Osteoblast (primary cell): ENCODE results near the gene GRM2. TPM values are rescaled to one million over a fixed set of nuclear protein-coding genes. Genes with fewer than 3 reads are reported as not detected.

Source experiments
- DNase-seq: peaks from one replicate; pipeline ENCODE4 v3.0.0; 2011; ENCODE audit warnings: low spot score, mixed read lengths; ENCODE audit not compliant: insufficient read length; ENCODE audit errors: missing footprints
- H2AFZ ChIP-seq: 2 replicates; pipeline ENCODE4 v1.6.0; 2011; ENCODE audit warnings: mild to moderate bottlenecking, low read length
- H3K27ac ChIP-seq: 2 replicates; pipeline ENCODE4 v1.5.1; 2011; ENCODE audit warnings: mild to moderate bottlenecking, low read depth, low read length, moderate library complexity
- H3K27me3 ChIP-seq: 2 replicates; pipeline ENCODE4 v1.6.0; 2012; ENCODE audit warnings: mild to moderate bottlenecking, control low read depth, inconsistent platforms, low read length, moderate library complexity; ENCODE audit not compliant: insufficient read depth
- H3K36me3 ChIP-seq: 2 replicates; pipeline ENCODE4 v1.5.1; 2011; ENCODE audit warnings: mild to moderate bottlenecking, low read length, control low read depth, moderate library complexity; ENCODE audit not compliant: insufficient read depth
- H3K4me1 ChIP-seq: 2 replicates; pipeline ENCODE4 v1.5.1; 2011; ENCODE audit warnings: mild to moderate bottlenecking, low read length, control low read depth, moderate library complexity; ENCODE audit not compliant: insufficient read depth
- H3K4me2 ChIP-seq: 2 replicates; pipeline ENCODE4 v1.6.0; 2011; ENCODE audit warnings: mild to moderate bottlenecking, low read length; ENCODE audit not compliant: insufficient read depth
- H3K4me3 ChIP-seq: fragments of 200-600 bp; sonication (generic); 3 replicates; pipeline ENCODE4 v1.5.1; 2012; ENCODE audit warnings: mild to moderate bottlenecking, low read length, inconsistent platforms; ENCODE audit not compliant: insufficient read depth
- H3K79me2 ChIP-seq: 2 replicates; pipeline ENCODE4 v1.6.0; 2012; ENCODE audit warnings: mild to moderate bottlenecking, low read length, control low read depth, inconsistent platforms; ENCODE audit not compliant: insufficient read depth
- H3K9me3 ChIP-seq: 2 replicates; pipeline ENCODE4 v1.5.1; 2011; ENCODE audit warnings: low read depth, low read length, control low read depth
- H4K20me1 ChIP-seq: 2 replicates; pipeline ENCODE4 v1.6.0; 2012; ENCODE audit warnings: mild to moderate bottlenecking, low read length, control low read depth; ENCODE audit not compliant: insufficient read depth
- CTCF ChIP-seq: IDR thresholded peaks from 2 replicates; pipeline ENCODE4 v1.5.1; 2011; ENCODE audit warnings: mild to moderate bottlenecking, low read depth, low read length, moderate library complexity; ENCODE audit errors: extremely low read depth
- total RNA-seq: library from RNA; depleted of rRNA; stranded (reverse); fragments of >200 nt; gene quantifications from 2 replicates; pipeline ENCODE4 v1.2.3, GENCODE V29; 2012

Gene GRM2
- total RNA-seq, 1 donor: not detected

GRCh38 chr3:51668756-51669155, 38.1 kb upstream of the GRM2 start:
- TF ChIP-seq CTCF: no peak
- H3K27me3 ChIP-seq: no peaks in the 10 kb centered on the region
- no peak for DNase-seq
- peaks cover 10% of the 10 kb centered on the region for H3K79me2 ChIP-seq
- H3K9me3 ChIP-seq: no peaks in the 10 kb centered on the region
- no peak overlapping the region for H3K27ac ChIP-seq
- H3K4me1 ChIP-seq: peaks cover 19% of the 10 kb centered on the region
- H3K4me2 ChIP-seq: no peak overlapping the region
- no peak overlapping the region for H3K4me3 ChIP-seq
- no peak overlapping the region for H2AFZ ChIP-seq
- peaks cover 14% of the 10 kb centered on the region for H4K20me1 ChIP-seq
- peaks cover 3% of the 10 kb centered on the region for H3K36me3 ChIP-seq

GRCh38 chr3:51669241-51670052, 37.4 kb upstream of the GRM2 start:
- Histone ChIP-seq H3K4me2 (no peak overlapping the region), H3K9me3 (no peaks in the 10 kb centered on the region), H2AFZ (no peak overlapping the region), H3K4me1 (peaks cover 19% of the 10 kb centered on the region), H3K36me3 (no peaks in the 10 kb centered on the region), H3K79me2 (peaks cover 10% of the 10 kb centered on the region), H3K4me3 (no peak overlapping the region), H3K27ac (no peak overlapping the region), H3K27me3 (no peaks in the 10 kb centered on the region), H4K20me1 (peaks cover 14% of the 10 kb centered on the region)
- TF ChIP-seq CTCF: peak; percentile 99
- peak; percentile 97 for DNase-seq

GRCh38 chr3:51670053-51670822, 36.6 kb upstream of the GRM2 start:
- H3K4me3 ChIP-seq: peak overlapping the region; percentile 92
- H3K27me3 ChIP-seq: no peaks in the 10 kb centered on the region
- TF ChIP-seq CTCF: no peak
- H3K4me2 ChIP-seq: peak overlapping the region; percentile 91
- H3K9me3 ChIP-seq: no peaks in the 10 kb centered on the region
- peaks cover 21% of the 10 kb centered on the region for H4K20me1 ChIP-seq
- peaks cover 26% of the 10 kb centered on the region for H3K4me1 ChIP-seq
- H3K27ac ChIP-seq: no peak overlapping the region
- DNase-seq: no peak
- no peaks in the 10 kb centered on the region for H3K36me3 ChIP-seq
- H3K79me2 ChIP-seq: peaks cover 10% of the 10 kb centered on the region
- H2AFZ ChIP-seq: no peak overlapping the region
